GM19397 (cell line): ENCODE results near the gene BBS12.
A peak's percentile ranks its signal among the peaks of the same experiment; 100 is the strongest.

Experiments used
- ATAC-seq: cut with Tn5 transposase; IDR thresholded peaks from one replicate; pipeline ENCODE4 v1.9.1; 2021; ENCODE audit warnings: mild to moderate bottlenecking, moderate library complexity; ENCODE audit not compliant: unreplicated experiment

The BBS12 gene

DNA sequence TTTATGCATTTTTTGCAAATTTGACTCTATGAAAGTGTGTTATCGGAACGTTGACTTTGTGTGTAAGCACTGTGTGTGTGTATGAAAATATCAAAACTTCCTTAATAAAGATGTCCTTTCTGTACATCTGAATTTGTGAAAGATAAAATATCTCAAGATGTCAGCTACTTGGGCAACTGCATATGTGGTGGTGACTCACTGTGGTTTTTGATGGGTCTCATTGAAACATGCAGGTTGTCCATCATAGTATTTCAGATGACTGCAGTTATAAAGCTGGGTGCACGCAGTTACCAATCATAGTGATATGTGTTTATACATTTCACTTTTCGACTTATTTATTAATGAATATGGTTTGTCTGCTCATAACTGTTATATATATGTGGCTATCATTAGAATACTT lies 19.7 kb upstream of the BBS12 start:
- ATAC-seq, result no peak

DNA sequence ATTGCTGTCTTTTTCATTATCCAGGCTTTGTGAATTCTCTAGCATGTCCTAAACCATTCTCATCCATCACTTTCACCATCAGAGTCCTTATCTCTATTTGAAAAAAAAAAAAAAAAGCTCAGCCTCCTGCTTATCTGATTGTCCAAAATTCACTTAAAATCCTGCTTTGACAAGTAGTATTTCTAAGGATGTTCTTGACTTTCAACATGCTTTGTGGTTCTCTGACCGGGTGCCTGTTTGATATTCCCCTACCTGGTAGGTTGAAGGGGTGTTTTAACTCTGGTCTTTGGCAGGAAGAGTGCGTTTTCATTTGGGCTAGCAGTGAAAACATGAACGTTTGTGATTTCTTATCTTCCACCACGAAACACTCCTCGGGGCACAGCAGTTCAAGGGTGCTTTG lies 17.3 kb upstream of the BBS12 start:
- no peak for ATAC-seq

DNA sequence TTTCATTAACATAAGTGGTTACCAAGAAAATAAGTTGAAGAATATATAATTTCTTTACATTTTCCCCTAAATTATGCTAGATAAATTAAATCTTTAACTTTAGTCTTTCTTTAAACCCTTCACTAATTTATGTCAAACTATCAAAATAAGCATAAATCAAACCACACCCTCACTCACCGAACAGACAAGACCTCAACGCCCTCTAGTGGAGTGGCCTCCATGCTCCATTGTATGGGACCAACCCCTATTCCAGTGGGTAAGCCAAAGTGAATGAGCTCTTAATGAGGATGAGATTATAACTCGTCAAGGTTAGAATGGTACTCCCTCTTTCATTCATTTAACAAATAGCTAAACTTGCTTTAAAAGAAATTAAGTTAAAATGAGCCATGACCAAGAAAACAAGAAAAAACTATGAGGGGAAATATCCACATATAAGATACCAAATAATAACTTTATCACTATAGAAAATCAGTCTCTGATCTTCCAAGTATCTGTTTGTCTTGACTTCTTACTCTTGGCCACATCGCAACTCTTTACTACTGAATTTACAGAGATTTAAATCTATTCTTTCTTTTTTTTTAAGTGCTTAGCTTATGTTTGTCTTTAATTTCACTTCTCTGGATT lies 15.6 kb upstream of the BBS12 start:
- ATAC-seq, result peak; percentile 98

GRCh38 chr4:122718281-122718680 lies 14.2 kb upstream of the BBS12 start:
- no peak for ATAC-seq

GRCh38 chr4:122722256-122722655 lies 10.2 kb upstream of the BBS12 start:
- ATAC-seq, result no peak

- ATAC-seq, result no peak
Measured at GRCh38 chr4:122728856-122729255, 3.6 kb upstream of the BBS12 start.

DNA sequence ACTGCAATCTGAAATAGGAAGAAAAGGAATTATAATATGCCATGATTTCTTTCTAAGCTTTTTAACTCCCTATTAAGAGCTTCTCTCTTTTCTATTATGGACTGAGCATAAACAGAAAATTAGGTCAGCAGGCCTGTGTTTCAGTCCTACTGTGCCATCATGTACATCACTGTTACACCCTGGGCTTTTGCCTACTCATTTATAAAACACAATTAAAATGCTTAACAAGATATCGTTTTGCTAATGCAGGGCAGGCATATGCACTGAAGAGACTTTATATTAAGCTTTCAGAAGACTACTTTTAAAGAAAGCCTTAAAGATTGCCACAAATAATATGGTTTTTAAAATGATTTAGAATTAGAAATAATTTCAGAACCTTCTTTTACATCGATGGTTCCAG lies 828 bp upstream of the BBS12 start:
- no peak for ATAC-seq

DNA sequence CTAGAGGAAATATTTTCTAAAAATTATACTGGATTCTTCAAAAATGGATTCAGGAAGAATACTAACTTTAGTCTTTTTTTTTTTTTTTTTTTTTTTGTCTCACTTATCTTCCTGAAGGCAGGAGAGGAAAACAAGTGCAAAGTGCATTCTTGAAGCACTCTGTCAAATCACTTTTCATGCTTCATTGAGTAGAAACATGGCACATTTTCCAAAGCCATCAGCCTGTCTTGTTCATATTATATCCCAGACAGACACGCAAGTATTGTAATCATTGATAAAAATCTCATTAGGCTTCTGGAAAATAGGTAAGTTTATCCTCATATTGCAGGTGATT lies 1.2 kb downstream of the BBS12 start:
- ATAC-seq, result no peak

- ATAC-seq, result no peak
Measured at GRCh38 chr4:122739174-122739573, 6.7 kb downstream of the BBS12 start.

DNA sequence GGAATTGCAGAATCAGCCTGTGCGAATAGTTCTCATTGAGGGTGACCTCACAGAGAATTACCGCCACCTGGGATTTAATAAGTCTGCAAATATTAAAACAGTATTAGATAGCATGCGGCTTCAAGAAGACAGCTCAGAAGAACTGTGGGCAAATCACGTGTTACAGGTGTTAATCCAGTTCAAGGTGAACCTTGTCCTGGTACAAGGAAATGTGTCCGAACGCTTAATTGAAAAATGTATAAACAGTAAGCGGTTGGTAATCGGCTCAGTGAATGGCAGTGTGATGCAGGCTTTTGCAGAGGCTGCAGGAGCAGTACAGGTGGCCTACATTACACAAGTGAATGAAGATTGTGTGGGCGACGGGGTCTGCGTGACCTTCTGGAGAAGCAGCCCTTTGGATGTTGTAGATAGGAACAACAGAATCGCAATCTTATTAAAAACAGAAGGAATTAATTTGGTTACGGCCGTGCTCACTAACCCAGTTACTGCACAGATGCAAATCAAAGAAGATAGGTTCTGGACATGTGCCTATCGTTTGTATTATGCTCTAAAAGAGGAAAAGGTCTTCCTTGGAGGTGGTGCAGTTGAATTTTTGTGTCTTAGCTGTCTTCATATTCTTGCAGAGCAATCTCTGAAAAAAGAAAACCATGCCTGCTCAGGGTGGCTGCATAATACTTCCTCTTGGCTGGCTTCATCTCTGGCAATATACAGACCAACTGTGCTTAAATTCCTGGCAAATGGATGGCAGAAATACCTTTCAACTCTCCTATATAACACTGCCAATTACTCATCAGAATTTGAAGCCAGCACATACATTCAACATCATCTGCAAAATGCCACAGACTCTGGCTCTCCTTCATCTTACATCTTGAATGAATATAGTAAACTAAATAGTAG lies 10.7 kb downstream of the BBS12 start:
- ATAC-seq, result no peak

DNA sequence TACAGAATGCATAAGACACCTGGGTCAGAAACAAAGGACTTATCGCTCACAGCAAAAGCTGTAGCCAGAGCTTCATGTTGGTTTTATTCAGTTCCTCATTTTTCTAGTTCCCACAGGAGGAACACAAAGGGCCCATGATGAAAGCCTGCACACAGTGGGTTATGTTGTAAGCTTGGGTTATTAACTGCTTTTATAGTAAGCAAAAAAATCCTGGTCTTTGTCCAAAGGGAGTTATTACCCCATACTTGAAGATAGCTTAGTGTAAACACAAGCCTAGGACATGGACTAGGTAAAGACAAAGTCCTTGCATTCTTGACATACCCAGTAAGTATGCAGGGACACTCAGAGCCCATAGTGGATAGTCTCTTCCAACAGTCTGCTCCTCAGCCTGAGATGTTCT lies 11.7 kb downstream of the BBS12 start:
- no peak for ATAC-seq

DNA sequence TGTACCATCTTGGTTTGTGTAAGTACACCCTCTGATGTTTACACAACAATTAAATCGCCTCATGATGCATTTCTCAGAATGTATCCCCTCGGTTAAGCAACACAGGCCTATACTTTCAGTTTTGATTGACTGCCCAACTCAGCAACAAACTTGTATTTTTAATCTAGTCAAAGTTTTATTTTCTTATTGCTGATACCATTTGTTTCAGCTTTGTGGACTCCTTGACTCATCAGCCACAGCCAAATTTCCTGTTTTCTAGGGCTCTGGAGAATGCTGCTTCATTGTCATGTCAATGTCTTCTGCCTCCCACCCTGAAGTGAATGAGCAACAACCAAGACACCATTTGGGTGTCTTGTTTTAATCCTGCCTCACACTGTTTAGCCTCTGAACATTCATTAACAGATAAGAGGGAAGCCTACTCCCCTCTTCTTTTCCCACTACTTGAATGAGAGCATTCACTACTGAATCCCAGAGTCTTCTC lies 14.0 kb downstream of the BBS12 start:
- no peak for ATAC-seq

GRCh38 chr4:122747068-122747467 lies 14.6 kb downstream of the BBS12 start:
- ATAC-seq, result no peak

GRCh38 chr4:122747883-122748282 lies 15.4 kb downstream of the BBS12 start:
- no peak for ATAC-seq

- no peak for ATAC-seq
Measured at GRCh38 chr4:122749704-122750454, 17.4 kb downstream of the BBS12 start.

- no peak for ATAC-seq
Measured at GRCh38 chr4:122755675-122756074, 23.2 kb downstream of the BBS12 start.

- no peak for ATAC-seq
Measured at GRCh38 chr4:122758033-122758432, 25.5 kb downstream of the BBS12 start.

GRCh38 chr4:122759639-122760310 lies 27.3 kb downstream of the BBS12 start:
- ATAC-seq, result no peak

GRCh38 chr4:122762520-122762919 lies 30.0 kb downstream of the BBS12 start:
- ATAC-seq, result no peak

- ATAC-seq, result no peak
Measured at GRCh38 chr4:122762966-122763716, 30.6 kb downstream of the BBS12 start.
